Measurements from ENCODE around the gene A4GALT.
"Not testable (repeated sequence)": the region's sequence is repeated elsewhere in the genome, so short reads cannot be mapped to it uniquely, and the experiment has no call there.

A4GALT gene

DNA sequence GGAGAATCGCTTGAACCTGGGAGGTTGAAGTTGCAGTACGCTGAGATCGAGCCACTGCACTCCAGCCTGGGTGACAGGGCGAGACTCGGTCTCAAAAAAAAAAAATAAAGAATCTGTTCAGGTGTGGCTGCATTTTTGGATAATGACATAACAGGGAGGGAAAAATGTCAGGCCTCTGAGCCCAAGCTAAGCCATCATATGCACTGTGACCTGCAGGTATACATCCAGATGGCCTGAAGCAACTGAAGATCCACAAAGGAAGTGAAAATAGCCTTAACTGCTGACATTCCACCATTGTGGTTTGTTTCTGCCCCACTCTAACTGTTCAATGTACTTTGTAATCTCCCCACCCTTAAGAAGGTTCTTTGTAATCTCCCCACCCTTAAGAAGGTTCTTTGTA is 19.6 kb upstream of the A4GALT start:
- DNase-seq (ENCODE audit: low read depth) = not testable (repeated sequence)

DNA sequence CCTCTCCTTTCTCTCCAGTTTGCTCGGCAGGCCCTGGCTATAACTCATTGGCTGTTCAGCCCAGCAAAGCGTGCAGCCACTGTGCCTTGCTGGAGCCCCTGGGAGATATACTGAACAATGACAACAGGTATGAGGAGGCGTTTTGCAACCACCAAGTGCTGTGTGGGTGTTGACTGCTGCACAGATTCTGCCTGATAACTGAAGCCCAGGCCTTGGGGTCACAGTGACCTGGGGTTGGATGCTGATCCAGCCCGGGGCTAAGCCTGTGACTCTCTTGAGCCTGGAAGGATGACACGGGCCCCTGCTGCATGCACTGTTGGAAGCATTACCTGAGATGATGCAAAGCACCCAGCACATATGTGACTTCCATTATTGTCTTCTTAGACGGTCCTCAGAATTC is 13.7 kb upstream of the A4GALT start:
- no peak for DNase-seq (ENCODE audit: low read depth)

DNA sequence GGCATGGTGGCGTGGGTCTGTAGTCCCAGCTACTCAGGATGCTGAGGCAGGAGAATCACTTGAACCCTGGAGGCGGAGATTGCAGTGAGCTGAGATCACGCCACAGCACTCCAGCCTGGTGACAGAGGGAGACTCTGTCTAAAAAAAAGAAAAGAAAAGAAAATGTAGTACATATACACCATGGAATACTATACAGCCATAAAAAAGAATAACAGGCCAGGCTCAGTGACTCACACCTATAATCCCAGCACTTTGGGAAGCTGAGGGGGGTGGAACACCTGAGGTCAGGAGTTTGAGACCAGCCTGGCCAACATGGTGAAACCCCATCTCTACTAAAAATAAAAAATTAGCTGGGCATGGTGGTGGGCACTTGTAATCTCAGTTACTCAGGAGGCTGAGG is 12.7 kb upstream of the A4GALT start:
- not testable (repeated sequence) for DNase-seq (ENCODE audit: low read depth)

DNA sequence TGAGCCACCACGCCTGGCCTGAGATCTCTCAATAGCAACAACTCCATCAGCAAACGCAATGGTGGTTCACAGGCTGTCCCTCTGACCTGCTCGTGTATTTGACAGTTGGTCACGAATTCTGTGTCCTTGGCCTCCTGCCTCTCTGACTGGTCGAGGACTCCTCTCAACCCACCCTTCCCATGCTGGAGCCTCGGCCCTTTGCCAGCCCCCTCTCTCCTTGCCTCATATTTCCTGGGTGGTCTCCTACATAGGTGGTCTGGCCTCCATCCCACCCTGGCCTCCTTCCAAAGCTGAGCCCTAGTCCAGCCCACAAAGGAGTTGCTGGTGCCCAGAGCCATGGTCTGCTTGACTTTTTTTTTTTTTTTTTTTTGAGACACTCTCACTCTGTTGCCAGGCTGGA is 11.4 kb upstream of the A4GALT start:
- no peak for DNase-seq (ENCODE audit: low read depth)

DNA sequence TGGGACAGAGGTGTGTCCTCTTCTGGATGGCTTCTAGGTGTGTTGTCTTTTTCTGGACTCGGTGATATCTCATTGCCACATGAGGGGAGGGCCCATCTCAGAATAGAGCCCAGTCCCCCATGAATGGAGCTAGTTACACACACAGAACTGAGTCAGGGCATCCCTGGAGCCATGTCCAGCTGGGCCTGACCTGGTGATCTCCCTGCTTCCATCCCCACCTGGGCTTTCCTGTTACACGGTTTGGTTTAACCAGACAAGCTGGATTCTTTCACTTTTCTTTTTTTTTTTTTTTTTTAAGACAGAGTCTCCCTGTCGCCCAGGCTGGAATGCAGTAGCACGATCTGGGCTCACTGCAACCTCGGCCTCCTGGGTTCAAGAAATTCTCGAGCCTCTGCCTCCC is 6.1 kb upstream of the A4GALT start:
- DNase-seq (ENCODE audit: low read depth) = no peak

DNA sequence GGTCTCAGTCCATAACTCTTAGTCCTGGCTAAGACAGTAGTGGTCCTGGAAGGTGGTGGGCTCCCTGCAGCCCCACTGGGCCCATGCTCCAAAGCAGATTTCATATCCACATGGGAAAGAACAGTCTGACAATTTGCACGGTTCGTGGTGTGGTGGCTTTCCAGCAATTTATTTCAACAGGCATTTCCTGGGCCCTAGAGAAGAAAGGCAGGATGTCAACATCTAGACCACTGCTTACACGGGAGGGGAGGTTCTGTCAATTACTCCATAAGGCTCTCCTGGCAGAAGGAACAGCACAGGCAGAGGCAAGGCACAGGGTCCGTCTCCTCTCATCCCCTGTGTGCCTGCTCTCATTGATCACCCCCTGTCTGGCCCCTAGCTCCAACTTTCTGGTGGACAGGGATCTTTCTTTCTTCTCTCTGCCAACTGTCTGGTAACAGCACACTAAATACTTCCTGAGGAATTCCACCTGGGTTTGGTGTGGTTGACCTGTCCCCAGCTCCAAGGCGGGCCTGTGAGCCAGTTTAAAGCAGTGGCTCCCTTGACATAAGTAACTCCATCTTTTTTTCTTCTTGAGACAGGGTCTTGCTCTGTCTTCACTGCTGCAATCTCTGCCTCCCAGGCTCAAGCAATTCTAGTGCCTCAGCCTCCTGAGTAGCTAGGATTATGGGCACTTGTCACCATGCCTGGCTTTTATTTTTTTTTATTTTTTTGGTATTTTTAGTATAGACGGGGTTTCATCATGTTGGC is 5.1 kb upstream of the A4GALT start:
- no peak for DNase-seq (ENCODE audit: low read depth)

DNA sequence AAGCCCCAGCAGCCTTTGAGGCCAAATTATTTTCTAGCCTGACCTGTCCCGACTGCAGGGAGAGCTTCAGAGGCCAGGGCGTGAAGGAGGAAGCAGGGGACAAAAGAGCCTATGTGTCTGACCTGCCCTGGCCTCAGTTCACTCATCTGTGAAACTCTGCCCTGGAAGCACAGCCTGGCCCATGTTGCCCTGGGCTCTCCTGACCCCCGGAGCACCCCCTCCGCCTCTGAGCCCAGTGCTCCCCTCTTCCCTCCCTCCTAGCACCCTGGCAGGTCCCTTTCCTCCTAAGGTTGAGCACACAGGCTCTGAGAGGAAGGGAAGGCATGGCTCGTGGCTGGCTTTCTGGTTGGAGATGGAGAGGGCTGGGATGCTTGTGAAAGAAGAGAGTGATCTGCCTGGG is 3.4 kb upstream of the A4GALT start:
- DNase-seq (ENCODE audit: low read depth) = no peak

DNA sequence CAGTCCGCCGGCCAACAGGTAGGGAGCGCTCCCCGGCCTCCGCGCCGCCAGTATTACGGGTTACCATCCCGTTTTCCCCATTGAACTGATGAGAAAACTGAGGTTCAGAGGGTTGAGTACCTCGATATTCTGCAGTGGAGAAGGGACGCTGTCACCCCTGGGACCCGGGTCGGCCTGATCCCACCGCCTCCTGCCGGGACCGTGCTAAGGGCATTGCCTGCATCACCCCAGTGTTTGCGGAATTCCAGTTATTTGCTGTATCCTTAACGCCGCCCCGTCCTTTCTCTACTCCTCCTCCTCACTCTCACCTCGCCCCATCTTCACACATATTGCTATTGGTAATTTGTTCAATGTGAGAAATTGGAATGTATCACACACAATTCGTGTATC is 370 bp upstream of the A4GALT start:
- DNase-seq (ENCODE audit: low read depth) = no peak

DNA sequence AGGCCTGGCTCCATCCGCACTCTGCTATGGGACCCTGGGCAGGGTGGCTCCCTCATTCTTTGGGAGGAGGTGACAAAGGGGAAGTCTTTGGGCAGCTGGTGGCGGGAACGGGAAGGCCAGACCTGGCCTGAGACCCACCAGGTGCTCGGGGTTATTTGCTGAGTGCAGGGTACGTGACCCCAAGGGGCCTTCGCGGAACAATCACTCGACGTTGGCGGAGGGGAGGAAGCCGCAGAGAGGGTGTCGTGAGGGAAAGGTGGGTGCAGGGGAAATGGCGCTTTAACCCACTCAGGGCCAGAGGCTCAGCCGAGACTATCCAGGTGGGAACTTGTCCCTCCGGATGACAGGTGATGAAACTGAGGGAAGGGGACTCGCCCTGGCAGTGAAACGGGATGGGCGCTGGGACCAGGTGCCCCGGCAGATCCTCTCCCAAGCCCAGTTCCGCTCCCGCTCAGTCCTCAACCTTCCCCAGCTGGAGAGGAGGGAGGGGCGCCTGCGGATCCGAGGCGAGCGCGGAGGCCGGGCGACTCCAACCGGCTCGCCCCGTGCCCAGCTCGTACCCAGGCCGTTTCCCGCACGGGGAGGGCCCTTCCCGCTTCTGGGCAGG is 911 bp downstream of the A4GALT start:
- no peak for DNase-seq (ENCODE audit: low read depth)

DNA sequence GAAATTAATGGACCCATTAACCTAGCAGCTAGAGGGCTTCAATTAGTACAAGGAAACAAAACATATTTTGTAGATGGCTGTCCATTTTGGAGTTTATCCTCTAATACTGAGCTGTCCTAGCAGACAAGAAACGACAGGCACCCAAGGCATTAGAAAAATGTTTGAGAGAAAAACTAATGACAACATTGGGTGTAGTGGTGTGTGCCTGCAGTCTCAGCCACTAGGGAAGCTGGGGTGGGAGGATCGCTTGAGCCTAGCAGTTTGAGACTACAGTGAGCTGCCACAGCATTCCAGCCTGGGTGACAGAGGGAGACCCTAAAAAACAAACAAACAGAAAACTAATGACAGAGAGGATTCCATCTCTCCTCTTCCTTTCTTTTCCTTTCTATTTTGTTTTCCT is 1.5 kb downstream of the A4GALT start:
- no peak for DNase-seq (ENCODE audit: low read depth)

DNA sequence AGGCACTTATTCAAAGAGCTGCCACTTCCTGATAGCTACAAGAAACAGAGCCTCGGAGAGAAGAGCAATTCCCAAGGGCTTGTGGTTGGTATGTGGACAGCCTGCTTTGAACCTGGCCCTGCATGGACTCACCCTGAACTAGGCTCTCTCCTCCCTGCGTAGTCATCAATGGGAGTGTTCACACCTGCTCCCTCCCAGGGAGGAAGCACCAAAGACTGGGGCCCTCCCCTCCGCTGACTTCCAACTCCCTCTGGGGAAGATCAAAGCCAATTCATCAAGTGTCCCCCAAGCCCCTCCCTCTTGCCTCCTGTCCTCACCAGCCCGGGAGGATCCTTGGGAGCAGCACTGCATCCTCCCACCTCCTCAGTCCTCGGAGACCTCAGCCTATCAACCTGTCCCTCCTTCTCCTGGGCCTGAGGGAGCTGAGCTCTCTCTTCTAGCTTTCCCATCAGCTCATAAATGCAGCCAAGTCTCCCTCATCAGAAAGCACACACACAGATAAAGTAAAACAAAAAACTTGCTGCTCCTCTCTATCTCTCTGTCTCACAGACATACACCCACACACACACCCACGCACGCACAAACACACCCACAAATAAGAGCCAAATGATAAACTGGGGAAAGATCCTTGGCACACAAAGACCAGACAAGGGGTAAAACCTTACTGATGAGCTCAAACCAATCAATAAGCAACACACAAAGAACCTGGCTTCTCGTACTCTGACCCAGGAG is 3.3 kb downstream of the A4GALT start:
- no peak for DNase-seq (ENCODE audit: low read depth)

DNA sequence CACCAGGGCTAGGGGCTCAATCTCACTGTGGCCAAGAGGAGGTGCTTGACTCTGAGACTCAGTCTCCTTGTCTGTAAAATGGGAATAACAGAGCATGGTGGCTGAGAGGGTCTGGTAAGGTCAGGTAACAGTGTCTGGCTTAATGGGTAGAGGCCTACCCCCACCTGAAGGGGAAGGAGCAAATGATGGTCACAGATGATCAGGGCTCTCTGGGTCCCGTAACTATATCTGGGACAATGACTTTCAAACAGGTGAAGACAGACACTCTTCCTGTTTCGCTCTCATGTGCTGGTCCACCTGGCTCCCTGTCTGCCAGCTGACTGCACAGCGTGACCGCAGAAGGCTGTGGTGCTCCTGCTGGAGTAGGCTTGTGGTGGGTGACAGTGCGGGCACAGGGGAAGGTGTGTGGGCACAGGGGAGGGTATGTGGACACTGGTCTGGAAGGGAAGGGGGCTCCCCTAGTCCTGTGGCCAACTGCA is 4.0 kb downstream of the A4GALT start:
- no peak for DNase-seq (ENCODE audit: low read depth)

DNA sequence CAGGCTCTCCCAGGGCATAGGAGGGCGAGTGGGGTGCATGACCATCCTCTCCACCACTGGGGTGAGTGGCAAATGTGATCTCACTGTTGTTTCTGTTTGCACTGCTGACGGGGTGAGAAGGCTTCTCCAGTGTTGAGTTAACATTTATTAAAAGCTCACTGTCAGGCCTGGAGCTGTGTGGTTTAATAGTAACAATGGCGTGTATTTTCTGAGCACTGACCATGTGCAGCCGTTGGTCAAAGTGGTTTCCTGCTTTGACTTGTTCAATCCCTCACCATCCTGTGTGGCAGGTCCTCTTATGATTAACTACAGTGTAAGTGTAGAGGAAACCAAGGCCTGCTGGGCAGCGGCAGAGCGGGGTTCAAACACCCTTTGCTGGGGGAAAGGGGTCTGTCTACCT is 4.4 kb downstream of the A4GALT start:
- no peak for DNase-seq (ENCODE audit: low read depth)

DNA sequence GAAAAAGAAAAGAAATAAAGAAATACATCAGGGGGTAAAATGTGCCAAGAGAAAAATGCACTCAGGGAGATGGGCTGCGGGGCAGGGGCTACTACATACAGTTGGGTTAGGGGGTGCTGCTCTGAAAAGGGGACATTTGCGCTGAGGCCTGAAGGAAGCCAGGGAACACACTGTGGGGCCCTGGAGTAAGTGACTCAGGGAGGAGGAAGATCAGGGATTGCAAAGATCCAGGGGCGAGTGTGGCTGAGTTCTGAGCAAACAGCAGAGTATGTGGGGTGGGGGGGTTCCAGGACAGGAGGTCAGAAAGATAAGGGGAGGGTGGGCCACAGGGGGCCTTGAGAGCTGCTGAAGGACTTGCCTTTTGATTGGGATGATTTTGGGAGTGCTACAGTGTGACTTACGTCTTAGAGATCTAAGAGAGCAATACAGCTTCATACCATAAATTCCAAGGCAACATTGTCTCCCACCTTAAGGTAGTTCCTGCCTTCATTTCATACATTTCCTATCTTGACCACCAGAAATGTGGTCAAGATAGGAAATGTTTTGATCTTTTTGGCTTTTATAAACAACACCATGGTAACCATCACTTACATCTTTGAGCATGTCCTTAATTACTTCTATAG is 5.8 kb downstream of the A4GALT start:
- no peak for DNase-seq (ENCODE audit: low read depth)

DNA sequence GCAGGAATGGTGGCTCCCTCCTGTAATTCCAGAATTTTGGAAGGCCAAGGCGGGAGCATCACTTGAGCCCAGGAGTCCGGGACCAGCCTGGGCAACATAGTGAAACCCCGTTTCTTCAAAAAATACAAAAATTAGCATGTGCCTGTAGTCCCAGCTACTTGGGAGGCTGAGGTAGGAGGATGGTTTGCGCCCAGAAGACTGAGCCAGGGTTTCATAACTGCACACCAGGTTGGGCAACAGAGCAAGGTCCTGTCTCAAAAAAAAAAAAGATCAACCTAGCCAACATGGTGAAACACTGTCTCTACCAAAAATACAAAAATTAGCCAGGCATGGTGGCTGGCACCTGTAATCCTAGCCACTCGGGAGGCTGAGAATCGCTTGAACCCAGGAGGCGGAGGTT is 6.4 kb downstream of the A4GALT start:
- DNase-seq (ENCODE audit: low read depth) = no peak

DNA sequence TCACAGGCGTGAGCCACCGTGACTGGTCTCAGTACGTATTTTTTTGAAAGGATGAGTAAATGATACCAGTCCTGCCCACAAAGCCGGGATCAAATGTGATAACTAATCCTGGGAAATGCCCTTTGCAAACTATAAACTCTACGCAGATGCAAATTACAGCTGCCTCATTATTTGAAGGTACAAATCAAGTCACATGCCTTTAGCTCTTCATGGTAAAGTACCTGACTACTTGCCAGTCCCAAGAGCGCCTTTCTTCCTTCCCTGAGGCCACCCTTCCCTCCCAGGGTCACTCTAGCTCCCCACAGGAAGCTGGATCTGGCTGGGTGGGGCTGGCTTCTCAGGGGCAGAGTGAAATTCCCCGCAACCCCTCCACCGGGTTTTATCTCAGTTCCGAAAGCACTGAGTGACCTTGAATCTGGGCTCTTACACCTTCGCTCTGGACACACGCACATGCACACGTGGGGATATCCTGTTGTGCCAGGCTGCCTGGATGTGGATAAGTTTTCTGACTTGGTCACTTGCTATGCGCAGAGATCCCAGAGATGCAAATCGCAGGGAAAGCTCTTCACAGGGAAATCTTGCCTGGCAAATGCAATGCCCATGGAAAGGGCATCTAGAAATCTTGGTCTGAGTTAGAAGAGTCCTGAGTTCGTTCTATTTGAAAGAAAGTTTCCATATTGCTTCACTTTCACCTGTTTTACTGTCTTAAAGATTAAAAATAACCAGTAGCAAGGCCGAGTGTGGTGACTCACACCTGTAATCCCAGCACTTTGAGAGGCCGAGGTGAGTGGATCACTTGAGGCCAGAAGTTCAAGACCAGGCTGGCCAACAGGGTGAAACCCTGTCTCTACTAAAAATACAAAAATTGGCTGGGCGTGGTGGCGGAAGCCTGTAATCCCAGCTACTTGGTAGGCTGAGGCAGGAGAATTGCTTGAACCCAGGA is 8.5 kb downstream of the A4GALT start:
- no peak for DNase-seq (ENCODE audit: low read depth)

DNA sequence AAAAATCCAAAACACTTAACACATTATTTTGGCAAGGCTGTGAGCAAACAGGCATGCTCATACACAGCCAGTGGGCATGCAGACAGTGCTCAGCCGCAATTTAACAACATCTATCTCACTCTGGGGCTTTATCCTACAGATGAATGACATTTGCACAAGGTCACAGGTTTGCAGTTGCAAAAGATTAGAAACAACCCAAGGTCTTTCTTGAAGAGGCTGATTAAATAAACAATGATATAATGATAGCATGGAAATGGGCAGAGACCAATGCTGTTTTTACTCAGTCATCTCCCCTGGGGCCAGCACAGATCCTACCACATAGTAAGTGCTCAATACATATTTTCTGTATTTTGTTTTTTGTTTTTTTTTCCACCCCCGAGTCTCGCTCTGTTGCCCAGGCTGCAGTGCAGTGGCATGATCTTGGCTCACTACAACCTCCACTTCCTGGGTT is 9.4 kb downstream of the A4GALT start:
- no peak for DNase-seq (ENCODE audit: low read depth)

DNA sequence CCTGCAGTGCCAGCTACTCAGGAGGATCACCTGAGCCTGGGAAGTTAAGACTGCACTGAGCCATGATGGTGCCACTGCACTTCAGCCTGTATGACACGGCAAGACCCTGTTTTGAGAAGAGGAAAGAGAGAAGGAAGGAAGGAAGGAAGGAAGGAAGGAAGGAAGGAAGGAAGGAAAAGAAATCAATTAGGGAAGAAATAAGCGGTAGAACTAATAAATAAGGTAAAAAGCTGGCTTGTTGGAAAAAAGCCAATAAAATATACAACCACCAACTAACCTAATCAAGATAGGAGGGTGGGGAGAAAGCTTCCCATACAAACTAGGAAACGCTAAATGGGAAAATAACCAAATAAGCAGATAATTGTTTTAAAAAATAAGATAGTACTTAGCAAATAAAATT is 12.3 kb downstream of the A4GALT start:
- no peak for DNase-seq (ENCODE audit: low read depth)

DNA sequence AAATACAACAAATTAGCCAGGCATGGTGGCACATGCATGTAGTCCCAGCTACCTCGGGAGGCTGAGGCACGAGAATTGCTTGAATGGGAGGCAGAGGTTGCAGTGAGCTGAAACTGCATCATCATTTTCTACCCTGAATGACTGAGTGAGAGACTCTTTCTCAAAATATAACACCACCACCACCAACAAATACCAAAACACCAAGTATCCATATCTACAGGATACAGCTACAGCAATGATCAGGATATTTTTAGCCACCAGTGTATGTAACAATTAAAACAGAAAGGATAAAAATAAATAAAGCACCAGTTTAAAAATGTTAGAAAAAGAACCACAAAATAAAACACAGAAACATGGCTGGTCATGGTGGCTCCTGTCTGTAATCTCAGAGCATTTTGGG is 13.2 kb downstream of the A4GALT start:
- DNase-seq (ENCODE audit: low read depth) = no peak

DNA sequence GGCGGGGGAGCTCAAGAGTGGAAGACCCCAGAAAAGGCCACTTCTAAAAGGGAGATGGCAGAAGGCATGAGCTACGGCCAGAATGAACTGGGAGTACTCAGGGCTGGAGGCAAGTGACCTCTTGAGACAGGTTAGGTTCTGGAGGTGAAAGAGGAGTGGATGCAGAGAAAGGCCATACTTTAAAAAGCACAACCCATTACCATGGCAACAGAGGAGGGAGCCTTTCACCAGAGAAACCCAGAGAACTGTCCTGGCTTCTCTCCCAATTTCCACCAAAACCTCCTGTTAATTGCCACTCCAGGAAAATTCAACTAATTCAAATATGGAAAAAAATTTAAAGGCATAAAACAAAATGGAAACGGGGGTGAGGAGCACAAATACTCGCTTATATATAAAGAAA is 15.8 kb downstream of the A4GALT start:
- no peak for DNase-seq (ENCODE audit: low read depth)

DNA sequence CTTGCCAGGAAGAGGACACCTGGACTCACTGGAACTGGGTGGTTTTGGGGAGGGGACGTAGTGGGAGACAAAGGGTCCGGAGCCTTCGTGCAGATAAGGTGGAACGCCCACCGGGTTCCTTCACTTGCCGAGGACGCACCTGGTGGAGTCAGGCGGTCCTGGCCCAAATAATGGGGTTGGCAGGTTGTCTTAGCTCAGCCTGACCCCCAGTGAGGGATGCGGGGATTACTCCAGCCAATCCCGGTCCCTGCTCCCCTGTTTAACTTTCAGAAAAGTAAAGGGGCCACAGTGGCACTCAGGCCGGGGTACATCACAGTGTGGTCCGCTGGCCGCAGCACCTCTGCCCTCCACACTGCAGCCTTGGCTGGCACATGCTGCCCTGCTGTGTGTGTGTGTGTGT is 18.0 kb downstream of the A4GALT start:
- no peak for DNase-seq (ENCODE audit: low read depth)

DNA sequence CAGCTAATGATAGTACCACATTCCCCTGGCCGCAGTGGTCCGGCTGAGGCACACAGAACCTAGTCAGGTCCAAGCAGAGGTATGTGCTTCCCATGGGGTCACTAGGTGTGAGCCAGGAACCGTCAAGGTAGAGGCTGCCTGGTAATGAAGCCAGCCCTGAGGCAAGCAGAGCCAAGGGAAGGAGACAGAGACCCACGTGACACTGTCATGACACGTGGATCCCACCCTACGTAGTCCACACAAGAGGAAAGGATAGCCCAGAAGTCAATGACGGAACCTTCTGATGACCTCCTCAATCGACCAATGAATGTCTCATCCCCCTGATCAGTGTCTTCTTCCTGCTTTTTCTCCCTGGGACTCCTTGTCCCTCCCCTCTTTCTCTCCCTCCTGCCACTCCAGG is 19.0 kb downstream of the A4GALT start:
- no peak for DNase-seq (ENCODE audit: low read depth)

Measured in stimulated activated CD8-positive, alpha-beta memory T cell treated with anti-CD3 and anti-CD28 coated beads, Interleukin-12 subunit alpha, Interleukin-12 subunit beta, amount 100 ng/mL, for 4 hours (primary cell).